Measurements from ENCODE around the gene NEUROG3.

NEUROG3 gene

GRCh38 chr10:69588358-69588757 is 15.1 kb upstream of the NEUROG3 start:
- no peak overlapping the region for H3K27ac ChIP-seq (replicated peaks)
- H3K4me3 ChIP-seq (replicated peaks; ENCODE audit: insufficient read depth, low read length) = no peak overlapping the region
- peaks cover 8% of the 10 kb centered on the region for H3K27me3 ChIP-seq (ENCODE audit: insufficient read depth, poor library complexity, severe bottlenecking)
- no peak for TF ChIP-seq GABPA (IDR thresholded peaks at IDR 0.05; ENCODE audit: low read depth)
- TF ChIP-seq REST (IDR thresholded peaks at IDR 0.05; ENCODE audit: insufficient replicate concordance, low read depth) = no peak
- DNase-seq (ENCODE audit: low read depth in 1 of 2, low spot score in 1 of 2) = no peak

- Histone ChIP-seq H3K27me3 (ENCODE audit: insufficient read depth, poor library complexity, severe bottlenecking) (peaks cover 19% of the 10 kb centered on the region), H3K27ac (replicated peaks) (no peak overlapping the region), H3K4me3 (replicated peaks; ENCODE audit: insufficient read depth, low read length) (no peak overlapping the region)
- no peak for DNase-seq (ENCODE audit: low read depth in 1 of 2, low spot score in 1 of 2)
- TF ChIP-seq POLR2AphosphoS5 (IDR thresholded peaks at IDR 0.05; ENCODE audit: low read depth) = no peak
- no peak for TF ChIP-seq SPI1 (IDR thresholded peaks at IDR 0.05; ENCODE audit: borderline replicate concordance, low read depth)
Measured at GRCh38 chr10:69584624-69585023, 11.4 kb upstream of the NEUROG3 start.

GRCh38 chr10:69583106-69583505 is 9.9 kb upstream of the NEUROG3 start:
- no peak overlapping the region for H3K27ac ChIP-seq (replicated peaks)
- TF ChIP-seq SPI1 (IDR thresholded peaks at IDR 0.05; ENCODE audit: borderline replicate concordance, low read depth) = no peak
- TF ChIP-seq REST (IDR thresholded peaks at IDR 0.05; ENCODE audit: insufficient replicate concordance, low read depth) = no peak
- no peak for TF ChIP-seq POLR2AphosphoS5 (IDR thresholded peaks at IDR 0.05; ENCODE audit: low read depth)
- no peak for TF ChIP-seq CTCF (IDR thresholded peaks at IDR 0.05; ENCODE audit: insufficient read depth, low read length)
- no peak overlapping the region for H3K4me3 ChIP-seq (replicated peaks; ENCODE audit: insufficient read depth, low read length)
- peaks cover 27% of the 10 kb centered on the region for H3K27me3 ChIP-seq (ENCODE audit: insufficient read depth, poor library complexity, severe bottlenecking)
- no peak for DNase-seq (ENCODE audit: low read depth in 1 of 2, low spot score in 1 of 2)

- H3K27ac ChIP-seq (replicated peaks) = no peak overlapping the region
- TF ChIP-seq CTCF (IDR thresholded peaks at IDR 0.05; ENCODE audit: insufficient read depth, low read length) (no peak), SPI1 (IDR thresholded peaks at IDR 0.05; ENCODE audit: borderline replicate concordance, low read depth) (no peak), POLR2AphosphoS5 (IDR thresholded peaks at IDR 0.05; ENCODE audit: low read depth) (no peak), REST (IDR thresholded peaks at IDR 0.05; ENCODE audit: insufficient replicate concordance, low read depth) (no peak), GABPA (IDR thresholded peaks at IDR 0.05; ENCODE audit: low read depth) (no peak)
- no peak overlapping the region for H3K4me3 ChIP-seq (replicated peaks; ENCODE audit: insufficient read depth, low read length)
- H3K27me3 ChIP-seq (ENCODE audit: insufficient read depth, poor library complexity, severe bottlenecking) = peaks cover 44% of the 10 kb centered on the region
- DNase-seq (ENCODE audit: low read depth in 1 of 2, low spot score in 1 of 2) = no peak
Measured at GRCh38 chr10:69580435-69580834, 7.2 kb upstream of the NEUROG3 start.

Data from HL-60 (cell line).